ENCODE results near the gene ADAM12. TPM values are rescaled to one million over a fixed set of nuclear protein-coding genes. Genes with fewer than 3 reads are reported as not detected.

Gene ADAM12
- total RNA-seq, 2 experiments from 2014 or later = 1.3 TPM

GRCh38 chr10:126153711-126154628, 234.3 kb downstream of the ADAM12 start:
- Mint-ChIP-seq H3K36me3 (ENCODE audit: low read depth) (no peaks in the 10 kb centered on the region), H3K27me3 (no peaks in the 10 kb centered on the region), H3K27ac (no peak overlapping the region), H3K4me1 (ENCODE audit: low read depth) (no peaks in the 10 kb centered on the region), H3K4me3 (no peak overlapping the region), H3K9me3 (peaks cover 5% of the 10 kb centered on the region)
- DNase-seq (no peak), ATAC-seq (no peak)
- CTCF ChIA-PET = no interaction called here
- no peak for TF ChIP-seq CTCF (IDR thresholded peaks at IDR 0.05)
- intact Hi-C loops (cut with micrococcal nuclease) = no loop called here
- POLR2A ChIA-PET = no interaction called here

DNA sequence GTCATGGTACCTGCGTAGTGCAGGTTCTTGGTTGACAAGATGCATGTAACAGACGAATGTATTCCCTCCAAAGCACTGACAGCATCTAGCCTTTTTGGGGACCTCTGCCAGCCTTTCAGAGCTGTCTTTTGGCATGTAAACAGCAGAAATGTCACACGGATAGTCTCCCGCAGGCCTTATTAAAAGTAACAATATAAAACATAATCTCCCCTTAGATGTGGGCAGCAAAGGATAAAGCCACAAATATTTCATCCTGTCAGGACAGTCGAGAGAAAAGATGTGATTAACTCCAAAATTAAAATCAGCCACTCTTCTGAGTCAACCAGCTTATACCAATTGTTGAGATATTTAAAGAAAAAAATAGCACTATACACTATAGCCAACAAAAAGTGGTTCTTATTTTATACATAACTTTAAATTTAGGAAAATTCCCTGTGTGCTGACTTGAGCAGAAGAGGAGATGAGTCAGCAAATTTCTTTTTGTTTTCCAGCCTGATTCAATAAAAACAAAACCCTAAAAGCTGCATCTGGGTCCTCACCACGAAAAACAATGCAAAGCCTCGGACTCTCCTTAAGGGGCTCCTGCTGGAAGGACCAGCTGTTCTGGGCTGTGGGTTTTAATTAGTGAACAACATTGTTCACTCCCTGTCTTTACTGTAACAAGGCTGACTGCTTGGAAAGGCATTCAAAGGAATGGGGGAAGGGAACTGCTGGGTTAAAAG, 240.2 kb downstream of the ADAM12 start:
- Mint-ChIP-seq H3K27ac (no peak overlapping the region), H3K4me1 (ENCODE audit: low read depth) (no peaks in the 10 kb centered on the region), H3K27me3 (no peaks in the 10 kb centered on the region), H3K36me3 (ENCODE audit: low read depth) (no peaks in the 10 kb centered on the region), H3K9me3 (peaks cover 9% of the 10 kb centered on the region), H3K4me3 (no peak overlapping the region)
- no peak for ATAC-seq
- intact Hi-C loops (cut with micrococcal nuclease) = no loop called here
- ChIA-PET POLR2A (no interaction called here), CTCF (no interaction called here)
- DNase-seq = no peak
- TF ChIP-seq CTCF (IDR thresholded peaks at IDR 0.05) = no peak

DNA sequence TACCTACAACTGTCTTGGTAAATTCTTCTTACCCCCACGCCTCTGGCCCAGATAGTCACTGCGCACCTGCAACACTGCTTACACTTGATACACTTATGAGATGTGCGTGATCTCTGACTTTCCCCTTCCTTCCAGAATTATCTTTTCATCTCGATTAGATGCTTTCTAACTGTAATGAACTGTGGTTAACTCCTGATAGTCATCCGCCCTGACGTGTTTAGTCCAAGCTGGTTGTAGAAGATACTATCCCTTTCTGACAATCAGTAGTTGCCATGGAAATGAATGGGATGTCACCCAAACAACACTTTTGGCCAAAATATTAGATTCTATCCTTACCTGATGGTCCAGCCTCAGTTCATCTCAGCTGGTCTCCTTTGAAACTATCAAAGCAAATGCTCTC, 241.5 kb downstream of the ADAM12 start:
- no peaks in the 10 kb centered on the region for H3K36me3 Mint-ChIP-seq (ENCODE audit: low read depth)
- no peak for TF ChIP-seq CTCF (IDR thresholded peaks at IDR 0.05)

DNA sequence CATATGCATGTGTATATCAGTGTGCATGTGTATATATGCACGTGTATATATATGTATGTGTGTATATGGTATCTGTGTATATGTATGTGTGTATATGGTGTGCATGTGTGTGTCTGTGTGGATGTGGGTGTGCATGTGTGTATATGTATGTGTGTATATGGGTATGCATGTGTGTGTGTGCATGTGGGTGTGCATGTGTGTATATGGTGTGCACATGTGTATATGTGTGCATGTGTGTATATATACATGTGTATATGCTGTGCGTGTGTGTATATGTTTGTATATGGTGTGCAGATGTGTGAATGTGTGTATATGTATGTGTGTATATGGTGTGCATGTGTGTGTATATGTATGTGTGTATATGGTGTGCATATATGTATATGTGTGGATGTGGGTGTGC, 245.2 kb downstream of the ADAM12 start:
- no peaks in the 10 kb centered on the region for H3K4me1 Mint-ChIP-seq (ENCODE audit: low read depth)
- DNase-seq (no peak), ATAC-seq (no peak)
- H3K27ac Mint-ChIP-seq = no peak overlapping the region
- H3K9me3 Mint-ChIP-seq = peaks cover 4% of the 10 kb centered on the region
- intact Hi-C loops (cut with micrococcal nuclease) = no loop called here
- no peak overlapping the region for H3K4me3 Mint-ChIP-seq
- ChIA-PET POLR2A (no interaction called here), CTCF (no interaction called here)
- H3K36me3 Mint-ChIP-seq (ENCODE audit: low read depth) = no peaks in the 10 kb centered on the region
- no peaks in the 10 kb centered on the region for H3K27me3 Mint-ChIP-seq
- TF ChIP-seq CTCF (IDR thresholded peaks at IDR 0.05) = no peak

More for the DNA sequence above, 241.5 kb downstream of the ADAM12 start:
- ATAC-seq (no peak), DNase-seq (no peak)
- Mint-ChIP-seq H3K4me1 (ENCODE audit: low read depth) (no peaks in the 10 kb centered on the region), H3K27ac (no peak overlapping the region), H3K27me3 (no peaks in the 10 kb centered on the region), H3K4me3 (no peak overlapping the region), H3K9me3 (peaks cover 9% of the 10 kb centered on the region)
- intact Hi-C loops (cut with micrococcal nuclease) = no loop called here
- ChIA-PET POLR2A (no interaction called here), CTCF (no interaction called here)

DNA sequence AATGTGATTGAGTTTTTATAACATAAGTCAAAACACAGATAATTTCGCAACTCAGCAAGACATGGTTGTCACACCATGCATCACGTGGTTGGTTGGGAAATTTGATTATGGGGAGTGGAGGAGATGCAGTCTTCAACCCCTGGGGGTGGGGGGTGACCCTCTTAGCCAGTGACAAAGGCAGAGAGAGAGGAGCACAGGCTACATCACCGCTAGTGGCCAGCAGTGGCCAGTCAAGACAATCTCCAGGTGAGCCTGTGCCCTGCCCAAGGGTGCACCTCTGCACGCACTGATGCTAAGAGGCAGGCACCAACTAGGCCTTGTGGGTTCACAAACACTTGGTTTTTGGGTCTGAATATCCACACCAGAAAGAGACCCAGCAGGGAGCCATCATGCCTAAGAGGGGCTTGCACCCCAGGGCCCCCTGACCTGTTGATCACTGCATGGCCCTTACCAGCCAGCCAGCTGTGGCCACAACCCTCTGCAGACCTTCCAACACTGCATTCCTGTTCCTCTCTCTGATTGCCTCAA, 247.5 kb downstream of the ADAM12 start:
- POLR2A ChIA-PET = no interaction called here
- no peak for TF ChIP-seq CTCF (IDR thresholded peaks at IDR 0.05)
- H3K4me1 Mint-ChIP-seq (ENCODE audit: low read depth) = peaks cover 2% of the 10 kb centered on the region
- no peak overlapping the region for H3K27ac Mint-ChIP-seq
- DNase-seq (no peak), ATAC-seq (no peak)
- intact Hi-C loops (cut with micrococcal nuclease) = no loop called here
- no peak overlapping the region for H3K4me3 Mint-ChIP-seq
- CTCF ChIA-PET = no interaction called here
- peaks cover 4% of the 10 kb centered on the region for H3K9me3 Mint-ChIP-seq
- no peaks in the 10 kb centered on the region for H3K36me3 Mint-ChIP-seq (ENCODE audit: low read depth)
- H3K27me3 Mint-ChIP-seq = no peaks in the 10 kb centered on the region

Data from activated CD8-positive, alpha-beta T cell treated with anti-CD3 and anti-CD28 coated beads for 36 hours (primary cell).